Colon (tissue), 2 donors: Measurements from ENCODE around the gene CDK15.
"Not testable (repeated sequence)": the region's sequence is repeated elsewhere in the genome, so short reads cannot be mapped to it uniquely, and the experiment has no call there.

ENCODE experiments used
- FAIRE-seq: peaks from 2 replicates; lab custom pipeline; 2012; peaks lifted over from hg19 to GRCh38; lab: Jason Lieb, UNC
- donor health status: control.
- donor health status: control.

Gene CDK15

DNA sequence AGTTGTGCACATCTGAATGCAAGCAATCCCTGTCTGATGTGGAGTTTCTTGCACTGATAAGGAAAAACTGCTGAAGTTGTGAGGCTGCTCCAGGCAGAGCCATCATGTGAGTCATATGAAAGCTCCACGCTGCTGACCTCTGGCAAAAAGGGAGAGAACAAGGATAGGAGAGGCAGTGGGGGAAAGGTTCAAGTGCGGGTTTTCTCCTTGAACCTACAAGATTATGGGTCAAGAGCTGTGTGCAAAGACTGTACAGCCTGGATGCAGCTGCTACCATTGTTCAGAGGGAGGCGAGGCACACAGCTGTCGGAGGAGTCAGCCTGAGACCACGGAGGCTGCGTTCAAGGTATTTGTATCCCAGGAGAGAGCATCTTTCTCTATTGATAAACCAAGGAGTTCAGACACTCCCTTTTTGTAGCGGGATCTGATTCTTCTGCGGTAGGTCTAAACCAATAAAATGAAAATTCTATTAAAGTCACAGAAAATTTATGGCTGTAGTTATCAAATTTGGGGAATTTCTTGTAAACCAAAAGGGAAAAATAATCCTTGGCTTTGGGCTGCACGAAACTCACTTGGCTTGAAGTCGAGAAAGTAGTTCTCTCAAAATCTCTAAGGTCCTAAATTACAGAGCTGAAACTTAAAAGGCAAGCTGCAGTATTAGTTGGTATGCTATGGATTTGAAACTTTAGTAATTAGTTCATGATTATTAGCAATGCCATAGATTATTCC is at the start of gene CDK15:
Gene CDK15 (plus strand): TSS at position 96 of the 729 bp plus-strand sequence. CDS start 128 bp downstream, at position 224.
- no peak for FAIRE-seq

DNA sequence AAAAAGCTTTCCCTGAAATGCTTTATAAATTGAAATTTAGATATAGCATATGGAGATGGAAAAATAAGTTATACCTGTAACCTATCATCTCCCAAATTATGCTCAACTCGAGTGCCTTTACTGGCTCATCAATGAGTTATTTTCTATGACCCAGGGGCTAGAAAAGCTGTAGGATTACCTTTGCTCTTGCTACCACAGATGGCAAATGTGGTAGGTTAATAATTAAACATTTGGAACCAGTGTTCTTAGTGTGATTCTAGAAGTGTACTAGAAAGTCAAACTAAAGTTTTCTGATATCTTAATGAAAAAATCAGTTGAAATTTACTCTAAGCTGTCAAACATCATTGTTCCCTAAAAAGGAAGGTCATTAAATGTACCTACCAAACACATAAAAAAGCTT is 48.1 kb upstream of the CDK15 start:
- no peak for FAIRE-seq

DNA sequence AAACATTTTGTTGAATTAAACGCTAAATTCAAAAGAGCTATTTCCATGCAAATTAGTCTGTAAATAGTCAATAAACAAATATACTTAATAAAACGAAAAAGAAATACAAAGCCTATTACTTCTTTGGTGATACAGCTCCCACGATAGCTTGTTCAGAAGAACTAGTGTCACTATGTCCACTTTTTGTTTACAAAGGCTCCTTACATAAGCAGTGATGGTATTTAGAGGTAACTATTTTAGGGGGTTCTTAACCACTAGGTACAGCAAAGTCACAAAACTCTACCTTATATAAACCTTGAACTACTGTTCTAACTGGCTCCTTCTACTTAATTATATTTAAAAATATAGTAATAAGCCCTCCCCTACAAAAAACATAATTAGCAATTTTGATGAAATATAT is 47.5 kb upstream of the CDK15 start:
- no peak for FAIRE-seq

- FAIRE-seq: no peak
Measured at GRCh38 chr2:201759567-201759966, 46.8 kb upstream of the CDK15 start.

DNA sequence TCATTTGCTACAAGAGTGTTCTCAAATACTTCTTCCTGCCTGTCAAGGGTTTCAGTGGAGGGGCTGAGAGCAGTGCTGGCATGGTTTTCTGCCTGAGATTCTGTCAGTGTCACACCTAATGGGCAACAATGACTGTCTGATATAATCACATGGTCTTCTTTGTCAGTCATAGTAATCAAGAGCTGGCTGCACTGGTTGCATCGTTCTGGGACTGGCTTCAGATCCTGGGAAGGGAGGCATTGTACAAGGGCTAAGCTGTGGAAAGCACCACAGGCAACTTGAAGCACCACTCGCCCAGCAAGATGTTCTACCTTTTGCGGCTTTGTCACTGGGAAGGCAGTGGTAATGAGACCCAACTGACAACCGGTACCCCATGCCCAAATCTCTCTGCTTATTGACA is 45.2 kb upstream of the CDK15 start:
- no peak for FAIRE-seq

DNA sequence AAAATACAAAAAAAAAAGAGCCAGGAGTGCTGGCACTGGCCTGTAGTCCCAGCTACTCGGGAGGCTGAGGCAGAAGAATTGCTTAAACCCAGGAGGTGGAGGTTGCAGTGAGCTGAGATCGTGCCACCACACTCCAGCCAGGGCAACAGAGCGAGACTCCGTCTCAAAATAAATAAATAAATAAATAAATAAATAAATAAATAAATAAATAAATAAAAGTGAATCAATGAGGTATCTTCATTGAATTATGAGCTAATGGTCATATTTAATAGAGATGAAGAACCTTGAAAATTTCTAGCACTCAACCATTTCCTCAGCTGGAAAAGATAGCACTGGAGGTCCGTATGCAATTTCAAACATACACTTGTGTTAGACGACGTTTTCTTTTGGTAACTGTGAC is 41.9 kb upstream of the CDK15 start:
- not testable (repeated sequence) for FAIRE-seq

GRCh38 chr2:201765799-201766198 is 40.5 kb upstream of the CDK15 start:
- FAIRE-seq: no peak

DNA sequence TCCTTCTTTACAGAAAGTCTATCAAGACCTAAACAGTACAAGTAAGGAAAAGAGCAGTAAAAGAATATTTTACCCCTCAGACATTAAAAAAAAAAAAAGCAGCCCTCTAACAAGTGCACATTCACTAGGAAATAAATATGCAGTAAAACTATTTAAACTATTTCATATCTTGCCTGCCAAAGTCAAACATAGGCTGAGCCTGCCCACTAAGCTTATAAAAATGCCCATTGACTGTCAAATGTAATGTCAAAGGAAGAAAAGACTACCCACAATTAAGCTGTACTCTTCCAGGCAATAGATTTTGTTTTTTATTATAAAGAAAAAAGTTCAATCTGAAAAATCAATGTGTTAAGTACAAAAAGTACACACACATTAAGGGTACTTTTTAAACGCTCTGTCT is 37.4 kb upstream of the CDK15 start:
- FAIRE-seq: no peak

- FAIRE-seq: no peak
Measured at GRCh38 chr2:201769666-201770373, 36.5 kb upstream of the CDK15 start.

GRCh38 chr2:201773990-201774389 is 32.3 kb upstream of the CDK15 start:
- FAIRE-seq: no peak

- no peak for FAIRE-seq
Measured at GRCh38 chr2:201774546-201774945, 31.8 kb upstream of the CDK15 start.

GRCh38 chr2:201775326-201775725 is 31.0 kb upstream of the CDK15 start:
- FAIRE-seq: no peak

- FAIRE-seq: no peak
Measured at GRCh38 chr2:201777043-201777442, 29.3 kb upstream of the CDK15 start.

- no peak for FAIRE-seq
Measured at GRCh38 chr2:201777869-201778268, 28.5 kb upstream of the CDK15 start.

- FAIRE-seq: no peak
Measured at GRCh38 chr2:201779901-201780673, 26.2 kb upstream of the CDK15 start.

GRCh38 chr2:201780674-201781493 is 25.5 kb upstream of the CDK15 start, which contains the start of gene ALS2:
Gene ALS2, minus strand, starts transcription at chr2:201780933. Its CDS starts 12,048 bp downstream, at chr2:201768885.
- no peak for FAIRE-seq

DNA sequence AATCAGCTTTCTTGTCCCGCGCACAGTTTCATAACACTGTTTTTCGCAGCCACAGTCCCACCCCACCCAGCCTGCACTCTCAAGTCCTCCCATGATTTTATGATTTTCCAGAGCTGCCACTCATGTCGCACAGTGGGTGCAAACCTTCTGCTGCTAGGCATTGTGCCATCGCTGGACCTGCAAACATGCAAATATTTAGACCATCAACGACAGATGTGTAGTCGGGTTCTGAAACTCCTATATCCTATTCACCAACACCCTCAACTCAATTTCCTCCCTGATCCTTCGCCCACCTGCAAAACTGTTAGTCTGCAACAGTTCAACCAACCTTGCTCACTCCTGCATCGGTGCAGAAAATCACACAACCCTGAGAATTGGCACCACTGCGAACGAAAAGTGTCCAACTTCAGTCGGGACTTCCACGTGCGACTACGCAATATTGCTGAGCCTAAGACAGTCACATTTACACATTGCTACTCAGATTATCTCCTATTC is 24.7 kb upstream of the CDK15 start:
- no peak for FAIRE-seq

GRCh38 chr2:201784563-201784962 is 21.8 kb upstream of the CDK15 start:
- no peak for FAIRE-seq

DNA sequence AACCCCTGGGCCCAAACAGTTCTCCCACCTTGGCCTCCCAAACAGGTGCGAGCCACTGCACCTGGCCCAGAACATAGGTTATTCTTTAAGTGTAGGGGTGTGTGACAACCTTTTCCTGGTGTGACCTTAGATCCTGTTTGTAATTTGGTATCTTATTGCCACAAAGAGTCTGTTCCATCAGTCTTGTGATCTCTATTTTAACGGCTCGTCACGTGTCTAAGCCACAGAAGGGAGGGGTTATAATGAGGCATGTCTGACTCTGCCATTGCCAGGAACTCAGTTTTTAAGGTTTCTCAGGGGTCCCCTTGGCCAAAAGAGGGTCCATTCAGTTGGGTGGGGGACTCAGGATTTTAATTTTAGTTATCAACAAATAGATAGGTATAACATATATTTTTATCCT is 21.2 kb upstream of the CDK15 start:
- no peak for FAIRE-seq

- no peak for FAIRE-seq
Measured at GRCh38 chr2:201786471-201786870, 19.9 kb upstream of the CDK15 start.

- FAIRE-seq: no peak
Measured at GRCh38 chr2:201788371-201788770, 18.0 kb upstream of the CDK15 start.

DNA sequence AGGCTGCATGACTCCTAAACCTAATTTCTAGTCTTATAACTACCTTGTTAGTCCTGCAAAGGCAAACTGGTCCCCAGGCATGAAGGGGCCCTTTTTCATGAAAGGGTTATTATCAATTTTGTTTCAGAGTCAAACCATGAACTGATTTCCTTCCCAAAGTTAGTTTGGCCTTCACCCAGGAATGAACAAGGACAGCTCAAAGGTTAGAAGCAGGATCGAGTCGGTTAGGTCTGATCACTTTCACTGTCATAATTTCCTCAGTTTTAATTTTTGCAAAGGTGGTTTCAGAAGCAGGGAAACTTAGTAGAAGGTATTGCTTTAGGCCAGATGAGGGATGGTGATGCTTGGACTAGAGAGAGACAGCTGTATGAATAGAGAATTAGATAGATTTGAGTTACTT is 16.9 kb upstream of the CDK15 start:
- FAIRE-seq: no peak
